ENCODE results near the gene OR51B5. TPM values are rescaled to one million over a fixed set of nuclear protein-coding genes. Genes with fewer than 3 reads are reported as not detected.
"Not testable (repeated sequence)": the region's sequence is repeated elsewhere in the genome, so short reads cannot be mapped to it uniquely, and the experiment has no call there.

Gene OR51B5
- total and polyA plus RNA-seq, 12 donors, result 0.25 to 0.46 TPM; not detected in 10

GRCh38 chr11:5297721-5298323 is 45.5 kb downstream of the OR51B5 start:
- Histone ChIP-seq H3K9me3 (no peaks in the 10 kb centered on the region), H3K36me3 (no peaks in the 10 kb centered on the region), H3K27ac (no peak overlapping the region), H3K4me3 (no peak overlapping the region), H3K27me3 (no peaks in the 10 kb centered on the region), H3K4me1 (no peaks in the 10 kb centered on the region)
- WGBS, 2 donors, result 34 to 35% methylated on average over 4 of the region's 4 CpGs
- no peak for TF ChIP-seq CTCF (IDR thresholded peaks at IDR 0.05)
- no peak for ATAC-seq
- no peak for DNase-seq
- intact Hi-C loops (cut with DNase I), result no loop called here

DNA sequence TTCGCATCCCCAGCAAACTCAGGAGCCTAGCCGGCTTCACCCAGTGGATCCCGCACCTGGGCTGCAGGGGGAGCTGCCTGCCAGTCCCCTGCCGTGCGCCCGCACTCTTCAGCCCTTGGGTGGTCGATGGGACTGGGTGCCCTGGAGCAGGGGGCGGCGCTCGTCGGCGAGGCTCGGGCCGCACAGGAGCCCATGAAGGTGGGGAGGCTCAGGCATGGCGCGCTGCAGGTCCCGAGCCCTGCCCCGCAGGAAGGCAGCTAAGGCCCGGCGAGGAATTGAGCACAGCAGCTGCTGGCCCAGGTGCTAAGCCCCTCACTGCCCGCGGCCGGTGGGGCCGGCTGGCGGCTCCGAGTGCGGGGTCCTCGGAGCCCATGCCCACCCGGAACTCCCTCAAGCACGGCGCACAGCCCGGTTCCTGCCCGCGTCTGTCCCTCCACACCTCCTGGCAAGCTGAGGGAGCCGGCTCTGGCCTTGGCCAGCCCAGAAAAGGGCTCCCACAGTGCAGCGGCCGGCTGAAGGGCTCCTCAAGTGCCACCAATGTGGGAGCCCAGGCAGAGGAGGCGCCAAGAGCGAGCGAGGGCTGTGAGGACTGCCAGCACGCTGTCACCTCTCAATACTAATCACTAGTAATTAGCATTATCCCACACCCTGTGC is 48.9 kb downstream of the OR51B5 start:
- H3K4me3 ChIP-seq; DNase-seq; H3K4me1 ChIP-seq; intact Hi-C loops (cut with DNase I); H3K36me3 ChIP-seq; ATAC-seq; H3K27me3 ChIP-seq; H3K9me3 ChIP-seq; H3K27ac ChIP-seq: not testable (repeated sequence)
- 94 to 95% methylated on average over 41 of the region's 41 CpGs for WGBS, 2 donors

DNA sequence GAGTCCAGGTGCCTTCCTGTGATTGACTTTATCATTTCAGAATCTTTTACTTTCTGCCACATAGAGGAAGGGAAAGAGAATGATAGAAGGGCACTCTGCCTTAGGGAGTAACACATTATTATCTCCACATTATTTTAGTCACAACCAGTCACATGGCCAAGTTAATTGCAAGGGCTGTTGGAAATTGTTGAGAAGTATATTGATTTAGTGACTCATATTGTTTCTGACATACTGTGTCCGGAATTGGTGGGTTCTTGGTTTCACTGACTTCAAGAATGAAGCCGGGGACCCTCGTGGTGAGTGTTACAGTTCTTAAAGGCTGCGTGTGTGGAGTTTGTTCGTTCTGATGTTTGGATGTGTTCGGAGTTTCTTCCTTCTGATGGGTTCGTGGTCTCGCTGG is 50.3 kb downstream of the OR51B5 start:
- no peaks in the 10 kb centered on the region for H3K4me1 ChIP-seq
- no peaks in the 10 kb centered on the region for H3K27me3 ChIP-seq
- no peak for TF ChIP-seq CTCF (IDR thresholded peaks at IDR 0.05)
- 89 to 90% methylated on average over 8 of the region's 8 CpGs for WGBS, 2 donors
- no peak overlapping the region for H3K4me3 ChIP-seq
- H3K36me3 ChIP-seq, result no peaks in the 10 kb centered on the region
- no peak for DNase-seq
- ATAC-seq, result no peak
- no peak overlapping the region for H3K27ac ChIP-seq
- intact Hi-C loops (cut with DNase I), result no loop called here
- H3K9me3 ChIP-seq, result no peaks in the 10 kb centered on the region

Other genes starting within 250 kb of the OR51B5 start
- not detected for gene OR52A5, start 205.2 kb downstream of the OR51B5 start, total RNA-seq
- gene OR52A5, start 205.2 kb downstream of the OR51B5 start, polyA plus RNA-seq, result not detected
- not detected for gene OR52A1, start 188.8 kb downstream of the OR51B5 start, total RNA-seq
- not detected for gene OR52A1, start 188.8 kb downstream of the OR51B5 start, polyA plus RNA-seq
- not detected for gene OR51V1, start 142.8 kb downstream of the OR51B5 start, total RNA-seq
- gene OR51V1, start 142.8 kb downstream of the OR51B5 start, polyA plus RNA-seq, result not detected
- gene HBB, start 116.5 kb downstream of the OR51B5 start, total RNA-seq, result 1,000 to 10,000 TPM in 1 of 10 donors, 100 to 1,000 TPM in 9; 188 to 1,566 (median 288) TPM
- 10 to 100 TPM in 1 of 2 donors, not detected in 1; 39.1 TPM for gene HBB, start 116.5 kb downstream of the OR51B5 start, polyA plus RNA-seq
- 1 to 10 TPM in 1 of 10 donors, under 1 TPM in 3, not detected in 6; 0.41 to 5.3 (median 0.73) TPM for gene HBD, start 109.0 kb downstream of the OR51B5 start, total RNA-seq
- not detected for gene HBD, start 109.0 kb downstream of the OR51B5 start, polyA plus RNA-seq
- gene HBG1, start 93.7 kb downstream of the OR51B5 start, total RNA-seq, result under 1 TPM in 1 of 10 donors, not detected in 9; 0.30 TPM
- gene HBG1, start 93.7 kb downstream of the OR51B5 start, polyA plus RNA-seq, result under 1 TPM in 1 of 2 donors, not detected in 1; 0.20 TPM
- 1 to 10 TPM in 1 of 10 donors, under 1 TPM in 2, not detected in 7; 0.41 to 1.0 (median 0.45) TPM for gene HBG2, start 88.7 kb downstream of the OR51B5 start, total RNA-seq
- gene HBG2, start 88.7 kb downstream of the OR51B5 start, polyA plus RNA-seq, result under 1 TPM in 1 of 2 donors, not detected in 1; 0.12 TPM
- not detected for gene HBE1, start 73.6 kb downstream of the OR51B5 start, total RNA-seq
- gene HBE1, start 73.6 kb downstream of the OR51B5 start, polyA plus RNA-seq, result not detected
- gene OR51B4, start 41.6 kb downstream of the OR51B5 start, total RNA-seq, result not detected
- not detected for gene OR51B4, start 41.6 kb downstream of the OR51B5 start, polyA plus RNA-seq
- not detected for gene OR51B2, start 19.2 kb downstream of the OR51B5 start, total RNA-seq
- not detected for gene OR51B2, start 19.2 kb downstream of the OR51B5 start, polyA plus RNA-seq
- not detected for gene OR51B6, start 8.0 kb upstream of the OR51B5 start, total RNA-seq
- not detected for gene OR51B6, start 8.0 kb upstream of the OR51B5 start, polyA plus RNA-seq
- not detected for gene OR51M1, start 40.3 kb upstream of the OR51B5 start, total RNA-seq
- gene OR51M1, start 40.3 kb upstream of the OR51B5 start, polyA plus RNA-seq, result not detected
- not detected for gene OR51Q1, start 78.6 kb upstream of the OR51B5 start, total RNA-seq
- not detected for gene OR51Q1, start 78.6 kb upstream of the OR51B5 start, polyA plus RNA-seq
- under 1 TPM in 1 of 10 donors, not detected in 9; 0.28 TPM for gene OR51I1, start 98.0 kb upstream of the OR51B5 start, total RNA-seq
- not detected for gene OR51I1, start 98.0 kb upstream of the OR51B5 start, polyA plus RNA-seq
- not detected for gene OR51I2, start 105.8 kb upstream of the OR51B5 start, total RNA-seq
- gene OR51I2, start 105.8 kb upstream of the OR51B5 start, polyA plus RNA-seq, result not detected
- not detected for gene OR52D1, start 145.2 kb upstream of the OR51B5 start, total RNA-seq
- not detected for gene OR52D1, start 145.2 kb upstream of the OR51B5 start, polyA plus RNA-seq
- under 1 TPM in 3 of 10 donors, not detected in 7; 0.20 to 0.32 (median 0.24) TPM for gene UBQLN3, start 166.4 kb upstream of the OR51B5 start, total RNA-seq
- gene UBQLN3, start 166.4 kb upstream of the OR51B5 start, polyA plus RNA-seq, result not detected
- gene UBQLNL, start 173.2 kb upstream of the OR51B5 start, total RNA-seq, result under 1 TPM in 5 of 10 donors, not detected in 5; 0.10 to 0.42 (median 0.13) TPM
- under 1 TPM; 0.10 to 0.80 TPM for gene UBQLNL, start 173.2 kb upstream of the OR51B5 start, polyA plus RNA-seq
- not detected for gene OR52H1, start 205.0 kb upstream of the OR51B5 start, total RNA-seq
- gene OR52H1, start 205.0 kb upstream of the OR51B5 start, polyA plus RNA-seq, result not detected
- not detected for gene OR52B6, start 237.4 kb upstream of the OR51B5 start, total RNA-seq
- not detected for gene OR52B6, start 237.4 kb upstream of the OR51B5 start, polyA plus RNA-seq